Measurements from ENCODE around the gene CACNA1C.

CACNA1C gene

DNA sequence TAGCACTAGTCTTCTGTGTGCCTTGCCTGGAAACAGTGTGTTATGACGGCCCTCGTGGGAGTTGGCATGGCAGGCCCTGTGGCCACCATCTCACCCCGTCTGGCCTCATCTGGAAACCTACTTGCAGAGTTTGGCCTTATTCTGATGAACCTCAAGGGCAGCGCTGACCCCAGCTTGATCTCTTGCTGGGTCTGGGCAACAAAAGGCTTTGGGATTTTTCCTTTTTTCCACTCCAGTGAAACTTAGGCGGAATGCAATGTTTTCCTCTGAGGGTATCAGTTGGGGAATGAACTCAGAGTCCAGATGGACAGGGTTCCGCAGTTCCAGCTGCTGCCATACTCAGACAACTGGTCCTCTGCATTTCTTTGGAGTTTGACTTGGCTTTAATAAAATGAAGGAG, 15.9 kb downstream of the CACNA1C start:
- DNase-seq (ENCODE audit: low spot score) = no peak
- POLR2A ChIA-PET (ENCODE audit: low non-redundant PET) = no interaction called here
- TF ChIP-seq, protein P1, sequence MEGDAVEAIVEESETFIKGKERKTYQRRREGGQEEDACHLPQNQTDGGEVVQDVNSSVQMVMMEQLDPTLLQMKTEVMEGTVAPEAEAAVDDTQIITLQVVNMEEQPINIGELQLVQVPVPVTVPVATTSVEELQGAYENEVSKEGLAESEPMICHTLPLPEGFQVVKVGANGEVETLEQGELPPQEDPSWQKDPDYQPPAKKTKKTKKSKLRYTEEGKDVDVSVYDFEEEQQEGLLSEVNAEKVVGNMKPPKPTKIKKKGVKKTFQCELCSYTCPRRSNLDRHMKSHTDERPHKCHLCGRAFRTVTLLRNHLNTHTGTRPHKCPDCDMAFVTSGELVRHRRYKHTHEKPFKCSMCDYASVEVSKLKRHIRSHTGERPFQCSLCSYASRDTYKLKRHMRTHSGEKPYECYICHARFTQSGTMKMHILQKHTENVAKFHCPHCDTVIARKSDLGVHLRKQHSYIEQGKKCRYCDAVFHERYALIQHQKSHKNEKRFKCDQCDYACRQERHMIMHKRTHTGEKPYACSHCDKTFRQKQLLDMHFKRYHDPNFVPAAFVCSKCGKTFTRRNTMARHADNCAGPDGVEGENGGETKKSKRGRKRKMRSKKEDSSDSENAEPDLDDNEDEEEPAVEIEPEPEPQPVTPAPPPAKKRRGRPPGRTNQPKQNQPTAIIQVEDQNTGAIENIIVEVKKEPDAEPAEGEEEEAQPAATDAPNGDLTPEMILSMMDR (conservative IDR thresholded peaks at IDR 0.05; ENCODE audit: low read depth) = no peak
- no peak overlapping the region for H3K27ac ChIP-seq
- CTCF ChIA-PET = no interaction called here

DNA sequence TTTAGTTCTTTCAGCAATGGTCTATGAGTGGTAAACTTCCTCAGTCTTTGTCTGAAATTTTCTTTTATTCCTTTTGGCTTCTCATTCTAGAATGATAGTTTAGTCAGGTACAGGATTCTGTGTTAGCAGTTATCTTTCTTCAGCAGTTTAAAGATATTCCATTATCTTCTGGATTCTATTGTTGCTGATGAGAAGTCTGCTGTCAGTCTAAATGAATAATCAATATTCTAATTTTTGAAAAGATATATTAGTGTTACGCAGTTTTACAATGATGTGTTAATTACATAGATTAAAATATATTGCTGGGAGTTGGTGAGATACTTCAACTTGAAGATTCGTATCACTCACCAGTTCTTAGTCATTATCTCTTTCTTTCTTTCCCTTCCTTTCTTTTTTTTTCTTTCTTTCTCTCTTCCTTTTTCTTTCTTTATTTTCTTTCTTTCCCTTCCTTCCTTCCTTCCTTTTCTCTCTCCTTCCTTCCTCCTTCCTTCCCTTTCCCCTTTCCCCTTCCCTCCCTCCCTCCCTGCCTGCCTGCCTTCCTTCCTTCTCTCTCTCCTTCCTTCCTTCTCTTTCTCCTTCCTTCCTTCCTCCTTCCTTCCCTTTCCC, 17.8 kb downstream of the CACNA1C start:
- ChIA-PET CTCF (no interaction called here), POLR2A (ENCODE audit: low non-redundant PET) (no interaction called here)
- DNase-seq (ENCODE audit: low spot score) = no peak
- TF ChIP-seq, protein P1 (conservative IDR thresholded peaks at IDR 0.05; ENCODE audit: low read depth) = no peak
- H3K27ac ChIP-seq = no peak overlapping the region

GRCh38 chr12:2074792-2075191, 22.0 kb downstream of the CACNA1C start:
- ChIA-PET POLR2A (ENCODE audit: low non-redundant PET) (no interaction called here), CTCF (no interaction called here)
- DNase-seq (ENCODE audit: low spot score) = no peak
- TF ChIP-seq, protein P1 (conservative IDR thresholded peaks at IDR 0.05; ENCODE audit: low read depth) = no peak
- no peak overlapping the region for H3K27ac ChIP-seq

- TF ChIP-seq, protein P1 (conservative IDR thresholded peaks at IDR 0.05; ENCODE audit: low read depth) = no peak
- DNase-seq (ENCODE audit: low spot score) = no peak
- CTCF ChIA-PET = no interaction called here
- no peak overlapping the region for H3K27ac ChIP-seq
- POLR2A ChIA-PET (ENCODE audit: low non-redundant PET) = interaction anchor here (0.7 kb wide), 1 partner anchor 49 kb away, joined by 3 read pairs; no protein-coding TSS in a partner anchor
Observed at GRCh38 chr12:2075508-2076195, 22.9 kb downstream of the CACNA1C start.

- H3K27ac ChIP-seq = no peak overlapping the region
- no peak for DNase-seq (ENCODE audit: low spot score)
- ChIA-PET POLR2A (ENCODE audit: low non-redundant PET) (no interaction called here), CTCF (no interaction called here)
- TF ChIP-seq, protein P1 (conservative IDR thresholded peaks at IDR 0.05; ENCODE audit: low read depth) = no peak
Observed at GRCh38 chr12:2076196-2076570, 23.4 kb downstream of the CACNA1C start.

- CTCF ChIA-PET = no interaction called here
- POLR2A ChIA-PET (ENCODE audit: low non-redundant PET) = no interaction called here
- TF ChIP-seq, protein P1 (conservative IDR thresholded peaks at IDR 0.05; ENCODE audit: low read depth) = no peak
- no peak overlapping the region for H3K27ac ChIP-seq
- no peak for DNase-seq (ENCODE audit: low spot score)
Observed at GRCh38 chr12:2076728-2077127, 23.9 kb downstream of the CACNA1C start.

Data from RWPE1 (cell line).